NCI-H2171 treated with DMSO at 0.1 percent for 48 hours (cell line): ENCODE data around the gene VWA2.
"Not testable (repeated sequence)": the region's sequence is repeated elsewhere in the genome, so short reads cannot be mapped to it uniquely, and the experiment has no call there.

Source experiments
- DNase-seq: peaks from one replicate; lab custom pipeline; 2025; lab: John Stamatoyannopoulos, UW

The VWA2 gene

GRCh38 chr10:114319406-114320248 is 80.6 kb downstream of the VWA2 start:
- DNase-seq, result no peak

GRCh38 chr10:114320249-114321116 is 81.4 kb downstream of the VWA2 start:
- no peak for DNase-seq

- DNase-seq, result no peak
Measured at GRCh38 chr10:114322344-114322743, 83.3 kb downstream of the VWA2 start.

GRCh38 chr10:114323023-114323422 is 84.0 kb downstream of the VWA2 start:
- peak; percentile 36 for DNase-seq

GRCh38 chr10:114326795-114327194 is 87.7 kb downstream of the VWA2 start:
- DNase-seq, result no peak

- DNase-seq, result no peak
Measured at GRCh38 chr10:114327537-114328440, 88.7 kb downstream of the VWA2 start.

GRCh38 chr10:114328441-114328812 is 89.4 kb downstream of the VWA2 start:
- DNase-seq, result no peak

GRCh38 chr10:114328874-114329273 is 89.8 kb downstream of the VWA2 start:
- no peak for DNase-seq

- DNase-seq, result no peak
Measured at GRCh38 chr10:114329634-114330365, 90.7 kb downstream of the VWA2 start.

GRCh38 chr10:114332301-114333192 is 93.5 kb downstream of the VWA2 start:
- no peak for DNase-seq

- not testable (repeated sequence) for DNase-seq
Measured at GRCh38 chr10:114333441-114333840, 94.4 kb downstream of the VWA2 start.

- DNase-seq, result no peak
Measured at GRCh38 chr10:114334301-114334700, 95.2 kb downstream of the VWA2 start.

- no peak for DNase-seq
Measured at GRCh38 chr10:114335614-114336013, 96.6 kb downstream of the VWA2 start.

GRCh38 chr10:114336823-114337509 is 97.9 kb downstream of the VWA2 start:
- no peak for DNase-seq

GRCh38 chr10:114337510-114338462 is 98.7 kb downstream of the VWA2 start:
- DNase-seq, result no peak

- no peak for DNase-seq
Measured at GRCh38 chr10:114340816-114341215, 101.8 kb downstream of the VWA2 start.
